Ovary (tissue), 9 donors: ENCODE results near the gene UNC5B. TPM values are rescaled to one million over a fixed set of nuclear protein-coding genes. Genes with fewer than 3 reads are reported as not detected.
A peak's percentile ranks its signal among the peaks of the same experiment; 100 is the strongest.

Experiments used
- DNase-seq, 5 donors: peaks; one replicate each; pipeline ENCODE4 v3.0.0-alpha.2; 2019 to 2020
- H3K27ac ChIP-seq, 2 donors: fragments of 200-600 bp; one replicate each; pipeline versions ENCODE4 v1.5.1 to v1.8.0; 2019 to 2022
- H3K27me3 ChIP-seq: fragments of 200-600 bp; one replicate; pipeline ENCODE4 v1.8.0; 2022
- H3K36me3 ChIP-seq: fragments of 200-600 bp; sonication (generic); one replicate; pipeline ENCODE4 v1.5.1; 2019
- H3K4me1 ChIP-seq: one replicate; pipeline ENCODE4 v1.8.1; 2013; ENCODE audit warnings: mild to moderate bottlenecking, moderate library complexity; ENCODE audit not compliant: insufficient read depth
- H3K4me3 ChIP-seq: fragments of 200-600 bp; sonication (generic); one replicate; pipeline ENCODE4 v1.5.1; 2017
- H3K9me3 ChIP-seq, 2 donors: fragments of 200-600 bp in 1 of 2; sonication (generic) in 1 of 2; one replicate each; pipeline versions ENCODE4 v1.5.1 to v1.8.1; 2013 to 2019; ENCODE audit warnings: mild to moderate bottlenecking in 1 of 2, moderate library complexity in 1 of 2
- CTCF ChIP-seq, 3 donors: fragments of 450-650 bp in 2 of 3; fragments of 200-600 bp in 1 of 3; IDR thresholded peaks; one replicate each; pipeline versions ENCODE4 v1.5.1 to v1.8.0; 2016 to 2022; ENCODE audit warnings: antibody characterized with exemption in 3 of 3, mild to moderate bottlenecking in 1 of 3
- EP300 ChIP-seq: sonication (generic); formaldehyde crosslinking; IDR thresholded peaks from one replicate; pipeline ENCODE4 v1.6.1; 2017; ENCODE audit warnings: antibody characterized with exemption
- POLR2A ChIP-seq: fragments of 450-650 bp; IDR thresholded peaks from one replicate; pipeline ENCODE4 v1.6.1; 2017; ENCODE audit warnings: antibody characterized with exemption, mild to moderate bottlenecking, moderate library complexity
- WGBS, 3 donors: extraction: QIAGEN DNeasy Blood & Tissue Kit in 1 of 3; methylation state at CpG; one replicate each; pipeline versions ENCODE4 v1.1.5 to v1.1.7; 2013 to 2017; 5-methylcytosine and 5-hydroxymethylcytosine counted together
- intact Hi-C, 4 donors: fragments of 100-400 bp; cut with DNase I; formaldehyde crosslinking; loops; one replicate each; pipeline versions ENCODE4 v1.11.0 to v1.15.1; 2022 to 2023
- polyA plus RNA-seq, 2 donors: library from polyadenylated mRNA; stranded (reverse); fragments of 200-250 nt in 1 of 2; fragments of 350-450 nt in 1 of 2; fragmentation: Illumina TruSeq in 1 of 2; extraction: RNeasy Lipid Tissue Mini Kit (QIAGEN cat#74804) in 1 of 2; gene quantifications; one replicate each; pipeline ENCODE4 v1.2.3, GENCODE V29; 2013 to 2014
- total RNA-seq, 7 donors: library from RNA; depleted of rRNA in 2 of 7; stranded (reverse); fragments of >200 nt in 2 of 7; fragmentation: NEBNext Ultra II Directional in 3 of 7; extraction: Animal tissue kit (Norgen Biotek cat#: 25700) in 3 of 7; gene quantifications; one replicate each; pipeline versions ENCODE4 v1.1.0 to v1.2.4, GENCODE V29; 2016 to 2023
- donor health status: DM: no; HTN: no; CAD: no; lungs with moderate emphysema.
- donor health status: DM: no; HTN: no; CAD: no.
- donor health status: Bipolar disorder and iron deficiency.
- donor health status: DM: yes; HTN: yes; CAD: no.
- donor health status: DM: no; HTN: no; CAD: no.
- donor health status: DM: yes; HTN: yes; CAD: no.

Gene UNC5B
- total and polyA plus RNA-seq, 9 donors, result 2.7 to 48.0 (median 6.3) TPM

- 60 to 76% (median 75%) methylated on average over 4 of the region's 4 CpGs for WGBS, 3 donors
Observed at GRCh38 chr10:71302451-71302850, 90.1 kb downstream of the UNC5B start.

GRCh38 chr10:71302874-71303568 lies 90.7 kb downstream of the UNC5B start:
- intact Hi-C loops, result no loop called here
- H3K27ac ChIP-seq, result no peak overlapping the region
- TF ChIP-seq POLR2A (no peak), CTCF (IDR thresholded peaks at IDR 0.05) (peak in 2 of 3 donors; percentile 28 to 46)
- 49 to 53% (median 53%) methylated on average over 8 of the region's 8 CpGs for WGBS, 3 donors
- no peaks in the 10 kb centered on the region for H3K36me3 ChIP-seq
- H3K27me3 ChIP-seq, result no peaks in the 10 kb centered on the region
- peaks cover 4% of the 10 kb centered on the region for H3K4me1 ChIP-seq
- no peak for DNase-seq
- no peaks in the 10 kb centered on the region for H3K9me3 ChIP-seq
- H3K4me3 ChIP-seq, result no peak overlapping the region

More at GRCh38 chr10:71302451-71302850, 90.1 kb downstream of the UNC5B start:
- Histone ChIP-seq H3K36me3 (no peaks in the 10 kb centered on the region), H3K27ac (no peak overlapping the region), H3K9me3 (no peaks in the 10 kb centered on the region), H3K27me3 (no peaks in the 10 kb centered on the region), H3K4me1 (peaks cover 2% of the 10 kb centered on the region), H3K4me3 (no peak overlapping the region)
- DNase-seq, result peak in 1 of 5 donors; percentile 50
- intact Hi-C loops, result no loop called here
- no peak for TF ChIP-seq POLR2A

- DNase-seq, result no peak
- intact Hi-C loops, result no loop called here
- WGBS, 3 donors, result 13 to 40% (median 39%) methylated on average over 1 of the region's 1 CpG
- no peak overlapping the region for H3K4me3 ChIP-seq
- H3K4me1 ChIP-seq, result peaks cover 10% of the 10 kb centered on the region
- H3K27me3 ChIP-seq, result no peaks in the 10 kb centered on the region
- no peaks in the 10 kb centered on the region for H3K36me3 ChIP-seq
- H3K27ac ChIP-seq, result no peak overlapping the region
- TF ChIP-seq CTCF (IDR thresholded peaks at IDR 0.05) (no peak), EP300 (no peak), POLR2A (no peak)
- no peaks in the 10 kb centered on the region for H3K9me3 ChIP-seq
Observed at GRCh38 chr10:71303569-71303907, 91.2 kb downstream of the UNC5B start.

DNA sequence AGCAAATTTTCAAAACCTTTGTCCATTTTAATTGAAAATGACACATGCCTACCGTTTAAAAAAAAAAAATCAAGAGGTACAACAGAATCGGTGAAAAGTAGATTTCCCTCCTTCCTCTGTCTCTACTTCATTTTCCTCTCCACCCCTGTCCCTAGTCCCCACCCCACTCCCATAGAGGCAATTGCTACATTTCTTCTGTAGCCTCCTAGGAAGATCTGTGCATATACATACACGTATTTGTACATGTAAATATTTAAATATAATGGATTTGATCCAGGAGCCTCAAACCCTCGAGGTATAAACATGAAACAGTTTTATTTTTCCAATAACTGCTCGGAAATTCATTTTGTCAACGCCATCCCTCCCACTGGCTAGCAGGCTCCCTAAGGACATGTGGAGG lies 92.5 kb downstream of the UNC5B start:
- Histone ChIP-seq H3K4me1 (peaks cover 17% of the 10 kb centered on the region), H3K27me3 (no peaks in the 10 kb centered on the region), H3K36me3 (no peaks in the 10 kb centered on the region), H3K4me3 (no peak overlapping the region), H3K27ac (no peak overlapping the region), H3K9me3 (no peaks in the 10 kb centered on the region)
- intact Hi-C loops, result no loop called here
- TF ChIP-seq CTCF (IDR thresholded peaks at IDR 0.05) (no peak), EP300 (no peak), POLR2A (no peak)
- no peak for DNase-seq
- WGBS, 3 donors, result 69 to 78% (median 73%) methylated on average over 6 of the region's 6 CpGs

DNA sequence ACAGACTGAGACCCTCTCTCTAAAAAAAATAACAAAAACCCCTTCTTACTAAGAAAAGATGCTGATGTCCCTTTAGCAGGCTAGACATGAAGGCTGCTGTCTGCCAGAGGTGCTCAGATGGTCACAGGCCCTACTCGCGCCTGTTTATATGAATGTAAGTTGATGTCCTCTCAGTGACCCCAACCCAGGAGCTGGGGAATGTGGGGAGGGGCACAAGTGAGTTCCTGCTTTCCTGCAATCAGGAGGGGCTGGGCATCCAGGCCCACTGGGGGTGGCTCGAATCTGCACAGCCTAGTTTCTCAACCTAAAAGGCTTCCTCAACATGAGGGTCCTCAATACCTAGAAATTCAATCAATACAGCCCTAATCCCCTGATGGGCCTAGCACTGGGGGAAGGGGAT lies 94.6 kb downstream of the UNC5B start:
- DNase-seq, result no peak
- TF ChIP-seq CTCF (IDR thresholded peaks at IDR 0.05) (no peak), EP300 (no peak), POLR2A (no peak)
- intact Hi-C loops, result no loop called here
- no peak overlapping the region for H3K4me3 ChIP-seq
- no peak overlapping the region for H3K27ac ChIP-seq
- no peaks in the 10 kb centered on the region for H3K9me3 ChIP-seq
- peaks cover 17% of the 10 kb centered on the region for H3K4me1 ChIP-seq
- 77 to 88% (median 84%) methylated on average over 3 of the region's 3 CpGs for WGBS, 3 donors
- H3K27me3 ChIP-seq, result no peaks in the 10 kb centered on the region
- no peaks in the 10 kb centered on the region for H3K36me3 ChIP-seq
